Muscle layer of colon (tissue), 2 donors: ENCODE results near the gene TCERG1L.
"Not testable (repeated sequence)": the region's sequence is repeated elsewhere in the genome, so short reads cannot be mapped to it uniquely, and the experiment has no call there.

Experiments
- H3K27ac ChIP-seq: one replicate; pipeline ENCODE4 v1.7.0; 2013; ENCODE audit warnings: low read depth, mild to moderate bottlenecking, low read length, moderate library complexity
- H3K27me3 ChIP-seq, 2 donors: one replicate each; pipeline ENCODE4 v1.7.0; 2013; ENCODE audit warnings: low read length in 2 of 2, mild to moderate bottlenecking in 2 of 2; ENCODE audit not compliant: insufficient read depth in 2 of 2, control insufficient read depth in 1 of 2
- H3K36me3 ChIP-seq: one replicate; pipeline ENCODE4 v1.7.0; 2013; ENCODE audit warnings: mild to moderate bottlenecking, low read length; ENCODE audit not compliant: insufficient read depth
- H3K4me1 ChIP-seq: one replicate; pipeline ENCODE4 v1.7.0; 2013; ENCODE audit warnings: mild to moderate bottlenecking, low read length; ENCODE audit not compliant: insufficient read depth
- H3K4me3 ChIP-seq, 2 donors: one replicate each; pipeline ENCODE4 v1.7.0; 2013; ENCODE audit warnings: low read length in 2 of 2, low read depth in 1 of 2, mild to moderate bottlenecking in 1 of 2, moderate library complexity in 1 of 2
- H3K9ac ChIP-seq: one replicate; pipeline ENCODE4 v1.7.0; 2013; ENCODE audit warnings: low read length
- H3K9me3 ChIP-seq: one replicate; pipeline ENCODE4 v1.7.0; 2013; ENCODE audit warnings: mild to moderate bottlenecking, low read length
- donor health status: abdominal sarcoma.
- donor health status: Adenocarcinoma of cecum.

Gene TCERG1L

DNA sequence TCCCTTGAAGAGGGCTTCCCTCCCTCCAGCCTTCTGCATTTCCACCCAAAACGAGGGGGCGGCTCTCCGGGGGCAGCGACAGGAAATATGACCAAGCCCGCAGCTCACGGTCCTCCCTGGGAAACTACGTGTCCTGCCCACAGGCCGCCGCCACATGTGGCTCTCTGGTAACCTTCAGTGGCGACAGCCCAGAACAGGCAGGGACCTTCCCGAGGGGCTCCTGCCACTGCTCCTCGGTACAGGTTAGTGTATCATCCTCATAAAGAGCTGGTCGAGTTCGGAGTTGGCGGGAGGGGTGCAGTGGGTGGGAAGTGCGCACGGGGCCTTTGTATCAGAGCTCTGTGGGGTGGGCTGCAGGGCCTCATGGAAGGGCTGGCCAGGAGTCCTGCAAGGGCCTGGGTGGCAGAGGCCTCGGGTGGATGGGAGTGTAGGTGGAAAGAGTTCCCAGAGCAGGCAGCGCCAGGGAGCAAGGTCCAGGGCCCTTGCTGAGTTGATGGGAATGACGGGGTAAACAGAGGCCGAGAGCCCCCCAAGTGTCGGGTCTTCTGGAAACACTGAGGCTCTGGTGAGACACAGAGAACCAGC lies 66.0 kb downstream of the TCERG1L start:
- H3K9ac ChIP-seq, result no peak overlapping the region
- peaks cover 9% of the 10 kb centered on the region in 2 donors for H3K27me3 ChIP-seq
- H3K4me1 ChIP-seq, result no peaks in the 10 kb centered on the region
- H3K27ac ChIP-seq, result no peak overlapping the region
- H3K9me3 ChIP-seq, result no peaks in the 10 kb centered on the region
- no peaks in the 10 kb centered on the region for H3K36me3 ChIP-seq
- H3K4me3 ChIP-seq, result no peak overlapping the region

DNA sequence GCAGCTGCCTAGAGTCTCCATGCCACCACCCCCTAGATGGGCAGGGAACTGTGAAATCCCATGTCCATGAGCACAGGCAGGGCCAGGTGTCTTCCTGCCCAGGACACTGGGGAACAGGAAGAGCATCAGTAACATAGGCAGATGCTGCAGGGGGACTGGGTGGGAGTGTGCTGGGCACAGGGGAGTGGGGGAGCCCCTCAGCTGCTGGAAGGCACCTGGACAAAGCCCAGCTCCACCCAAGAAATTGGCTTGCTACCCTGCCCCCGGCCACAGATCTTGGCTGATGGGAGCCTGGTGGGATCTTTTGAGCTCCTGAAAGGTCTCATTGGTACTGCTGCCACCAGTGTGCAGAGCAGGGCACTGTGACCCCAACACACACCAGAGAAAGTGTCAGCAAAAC lies 66.7 kb downstream of the TCERG1L start:
- no peak overlapping the region for H3K27ac ChIP-seq
- no peaks in the 10 kb centered on the region for H3K4me1 ChIP-seq
- no peak overlapping the region for H3K4me3 ChIP-seq
- no peak overlapping the region for H3K9ac ChIP-seq
- peaks cover 2 to 3% of the 10 kb centered on the region in 2 donors for H3K27me3 ChIP-seq
- no peaks in the 10 kb centered on the region for H3K36me3 ChIP-seq
- H3K9me3 ChIP-seq, result no peaks in the 10 kb centered on the region

DNA sequence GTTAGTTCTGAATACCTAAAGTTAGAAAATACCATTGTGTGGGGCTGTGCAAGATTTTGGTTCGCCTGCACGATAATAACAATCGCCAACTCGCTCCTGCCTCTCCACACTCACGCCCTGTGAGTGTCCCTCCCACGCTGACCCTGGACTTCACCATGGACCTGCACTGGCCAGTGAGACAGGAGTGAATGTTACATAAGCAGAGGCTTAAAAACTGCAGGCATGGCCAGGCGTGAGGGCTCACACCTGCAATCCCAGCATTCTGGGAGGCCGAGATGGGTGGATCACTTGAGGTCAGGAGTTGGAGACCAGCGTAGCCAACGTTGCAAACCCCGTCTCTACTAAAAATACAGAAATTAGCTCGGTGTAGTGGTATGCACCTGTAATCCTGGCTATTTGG lies 68.4 kb downstream of the TCERG1L start:
- no peaks in the 10 kb centered on the region for H3K4me1 ChIP-seq
- no peaks in the 10 kb centered on the region for H3K36me3 ChIP-seq
- H3K27me3 ChIP-seq, result no peaks in the 10 kb centered on the region
- no peaks in the 10 kb centered on the region for H3K9me3 ChIP-seq
- no peak overlapping the region for H3K9ac ChIP-seq
- H3K4me3 ChIP-seq, result no peak overlapping the region
- H3K27ac ChIP-seq, result no peak overlapping the region

DNA sequence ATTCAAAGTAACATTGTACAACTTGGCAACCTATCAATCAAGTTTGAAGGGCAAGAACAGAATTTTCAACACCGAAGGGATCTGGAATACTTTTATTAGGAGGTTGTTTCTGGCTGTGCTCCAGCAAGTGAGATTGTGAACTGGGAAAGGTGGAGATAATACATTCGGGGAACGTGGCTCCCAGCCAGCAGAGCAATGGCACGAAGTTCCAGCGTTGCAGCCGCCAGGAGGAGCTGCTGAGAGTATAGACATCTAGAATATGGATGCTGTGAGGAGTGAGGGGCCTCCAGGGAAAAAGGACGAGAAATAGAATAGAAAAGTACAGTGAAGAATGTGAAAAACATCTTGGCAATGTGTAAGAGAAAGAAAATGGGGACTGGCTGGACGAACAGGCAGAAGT lies 69.5 kb downstream of the TCERG1L start:
- no peak overlapping the region for H3K4me3 ChIP-seq
- H3K27ac ChIP-seq, result no peak overlapping the region
- H3K9ac ChIP-seq, result no peak overlapping the region
- no peaks in the 10 kb centered on the region for H3K4me1 ChIP-seq
- H3K27me3 ChIP-seq, result no peaks in the 10 kb centered on the region
- H3K36me3 ChIP-seq, result no peaks in the 10 kb centered on the region
- no peaks in the 10 kb centered on the region for H3K9me3 ChIP-seq

DNA sequence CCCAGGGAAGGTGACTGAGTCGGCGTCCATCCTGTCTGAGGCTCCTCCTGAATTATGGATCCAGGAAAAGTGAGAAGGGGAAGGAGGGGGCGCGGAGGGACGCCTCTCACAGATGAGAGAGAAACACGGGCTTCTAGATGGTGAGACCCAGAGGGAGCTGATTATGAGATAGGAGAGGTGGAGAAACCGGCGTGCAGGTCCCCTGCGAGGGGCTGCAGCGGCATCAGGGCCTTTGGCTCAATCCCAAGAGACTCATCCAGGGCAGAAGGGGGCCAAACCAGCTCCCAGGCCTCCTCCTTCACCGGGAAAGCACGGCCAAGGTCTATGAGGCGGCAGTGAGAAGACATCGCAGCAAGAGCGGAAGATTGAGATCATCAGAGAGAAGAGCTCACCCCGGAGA lies 70.8 kb downstream of the TCERG1L start:
- no peaks in the 10 kb centered on the region for H3K9me3 ChIP-seq
- no peaks in the 10 kb centered on the region for H3K27me3 ChIP-seq
- no peak overlapping the region for H3K4me3 ChIP-seq
- no peak overlapping the region for H3K9ac ChIP-seq
- no peaks in the 10 kb centered on the region for H3K4me1 ChIP-seq
- no peaks in the 10 kb centered on the region for H3K36me3 ChIP-seq
- no peak overlapping the region for H3K27ac ChIP-seq

DNA sequence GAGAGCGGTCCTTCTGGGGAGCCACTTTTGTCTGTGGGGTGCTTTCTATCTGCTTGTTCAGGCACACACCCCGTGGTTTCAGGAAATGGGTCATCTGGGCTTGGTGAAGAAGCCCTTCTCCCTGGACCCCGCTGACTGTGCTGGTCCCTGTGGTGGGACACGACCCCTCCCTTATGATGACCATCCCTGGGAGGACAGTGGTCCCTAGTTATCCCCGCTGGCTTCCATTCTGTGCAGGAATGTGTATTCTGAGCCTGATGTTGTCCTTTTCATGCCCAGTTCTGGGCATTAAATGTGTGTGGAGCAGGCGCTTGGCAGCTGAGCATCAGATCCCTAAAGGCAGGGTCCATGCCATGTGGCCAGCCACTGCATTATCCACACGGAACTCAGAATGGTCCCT lies 71.6 kb downstream of the TCERG1L start:
- Histone ChIP-seq H3K27ac (no peak overlapping the region), H3K27me3 (no peaks in the 10 kb centered on the region), H3K4me1 (no peaks in the 10 kb centered on the region), H3K9ac (no peak overlapping the region), H3K9me3 (no peaks in the 10 kb centered on the region), H3K36me3 (no peaks in the 10 kb centered on the region), H3K4me3 (no peak overlapping the region)

DNA sequence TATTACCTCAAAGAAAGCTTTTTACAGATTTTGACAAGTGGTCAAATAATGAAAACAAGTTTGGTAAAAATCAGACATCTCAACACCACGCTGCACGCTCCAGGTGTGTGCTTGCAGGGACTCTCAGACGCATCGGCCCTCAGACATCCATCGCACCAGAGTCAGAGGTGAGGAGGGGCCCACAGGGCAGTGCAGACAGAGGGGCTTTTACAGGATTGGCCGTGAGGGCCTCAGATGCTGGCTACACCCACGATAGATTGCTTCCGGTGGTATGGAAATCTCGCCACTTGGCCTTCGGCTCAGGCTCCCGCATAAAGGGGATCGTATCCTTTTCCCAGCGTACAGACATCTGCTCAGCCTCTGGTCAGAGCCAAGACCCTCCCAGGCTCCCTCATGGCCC lies 72.1 kb downstream of the TCERG1L start:
- Histone ChIP-seq H3K36me3 (no peaks in the 10 kb centered on the region), H3K4me1 (no peaks in the 10 kb centered on the region)

DNA sequence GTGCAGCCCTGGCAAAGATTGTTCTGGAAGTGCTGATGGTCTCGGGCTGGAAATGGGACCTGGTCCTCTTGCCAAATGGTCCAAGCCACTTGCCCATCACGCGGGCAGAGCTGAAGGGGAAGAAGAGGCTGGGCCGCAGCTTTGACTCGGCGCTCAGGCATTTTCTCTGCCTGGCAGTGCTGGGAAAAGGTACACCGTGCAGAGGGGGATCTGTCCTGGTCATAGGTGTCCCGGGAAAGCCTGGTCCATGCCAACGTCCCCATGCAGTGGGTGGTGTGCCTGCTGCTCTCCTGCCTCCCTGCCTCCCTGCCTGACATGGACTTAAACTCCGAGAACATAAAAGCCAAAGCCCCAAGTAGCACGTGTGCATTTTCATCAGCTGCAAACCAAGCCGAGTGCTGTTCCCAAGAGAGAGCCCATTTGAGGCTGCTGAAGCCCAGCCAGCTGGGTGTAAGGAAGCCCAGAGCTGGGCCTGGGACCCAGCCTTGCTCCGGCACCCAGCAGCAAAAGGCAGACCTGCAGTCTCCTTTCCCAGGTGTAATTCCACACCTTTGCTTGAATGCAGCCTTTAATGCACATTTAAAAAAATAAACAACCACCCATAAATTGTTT lies 72.7 kb downstream of the TCERG1L start:
- Histone ChIP-seq H3K27ac (no peak overlapping the region), H3K9ac (no peak overlapping the region), H3K4me3 (no peak overlapping the region), H3K27me3 (no peaks in the 10 kb centered on the region), H3K4me1 (no peaks in the 10 kb centered on the region), H3K36me3 (no peaks in the 10 kb centered on the region), H3K9me3 (no peaks in the 10 kb centered on the region)

More for the DNA sequence above, 72.1 kb downstream of the TCERG1L start:
- no peak overlapping the region for H3K4me3 ChIP-seq
- H3K9me3 ChIP-seq, result no peaks in the 10 kb centered on the region
- H3K27me3 ChIP-seq, result no peaks in the 10 kb centered on the region
- no peak overlapping the region for H3K9ac ChIP-seq
- H3K27ac ChIP-seq, result no peak overlapping the region

DNA sequence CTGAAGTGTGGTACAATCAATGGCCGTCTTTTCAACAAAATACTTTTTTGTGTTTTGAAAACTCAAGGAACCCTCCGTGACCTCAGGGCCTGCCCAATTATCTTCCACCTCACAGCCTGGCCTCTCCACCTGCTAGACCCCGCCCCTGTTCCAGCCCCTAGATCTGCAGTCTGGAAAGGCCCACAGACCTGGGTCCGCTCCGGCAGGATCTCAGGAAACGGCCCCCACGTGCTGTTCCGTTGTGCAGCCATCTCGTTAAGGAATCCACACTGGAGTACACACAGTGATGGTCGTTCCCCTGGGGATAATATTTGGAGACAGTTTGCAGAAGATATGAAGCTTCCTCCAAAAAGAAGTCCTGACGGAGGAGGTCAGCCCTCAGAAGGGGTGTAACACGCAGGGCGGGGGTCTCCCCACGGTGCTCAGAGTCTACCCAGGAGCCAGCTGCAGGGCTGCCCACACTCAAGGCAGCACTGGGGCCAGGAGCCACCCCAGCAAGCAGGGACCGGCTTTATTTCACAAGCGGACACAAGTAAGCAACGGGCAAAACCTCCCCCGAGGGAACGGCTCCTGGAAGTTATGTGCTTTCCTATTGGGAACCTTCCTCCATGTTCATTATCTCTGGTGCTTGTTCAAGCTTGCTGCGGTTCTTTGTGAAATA lies 73.4 kb downstream of the TCERG1L start:
- Histone ChIP-seq H3K9ac (no peak overlapping the region), H3K4me3 (no peak overlapping the region), H3K4me1 (no peaks in the 10 kb centered on the region), H3K27me3 (no peaks in the 10 kb centered on the region), H3K27ac (no peak overlapping the region), H3K36me3 (no peaks in the 10 kb centered on the region), H3K9me3 (no peaks in the 10 kb centered on the region)

DNA sequence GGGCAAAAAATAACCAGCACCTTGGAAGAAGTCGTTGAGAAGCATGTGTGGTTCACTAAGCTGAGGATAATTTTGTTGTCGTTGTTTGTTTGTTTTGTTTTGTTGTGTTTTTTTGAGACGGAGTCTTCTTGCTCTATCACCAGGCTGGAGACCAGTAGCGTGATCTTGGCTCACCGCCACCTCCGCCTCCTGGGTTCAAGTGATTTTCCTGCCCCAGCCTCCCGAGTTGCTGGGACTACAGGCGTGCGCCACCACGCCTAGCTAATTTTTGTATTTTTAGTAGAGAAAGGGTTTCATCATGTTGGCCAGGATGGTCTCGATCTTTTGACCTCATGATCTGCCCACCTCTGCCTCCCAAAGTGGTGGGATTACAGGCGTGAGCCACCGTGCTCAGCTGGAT lies 76.9 kb downstream of the TCERG1L start:
- not testable (repeated sequence) for H3K4me1 ChIP-seq, H3K9me3 ChIP-seq, H3K27me3 ChIP-seq, H3K4me3 ChIP-seq, H3K9ac ChIP-seq, H3K27ac ChIP-seq, H3K36me3 ChIP-seq

DNA sequence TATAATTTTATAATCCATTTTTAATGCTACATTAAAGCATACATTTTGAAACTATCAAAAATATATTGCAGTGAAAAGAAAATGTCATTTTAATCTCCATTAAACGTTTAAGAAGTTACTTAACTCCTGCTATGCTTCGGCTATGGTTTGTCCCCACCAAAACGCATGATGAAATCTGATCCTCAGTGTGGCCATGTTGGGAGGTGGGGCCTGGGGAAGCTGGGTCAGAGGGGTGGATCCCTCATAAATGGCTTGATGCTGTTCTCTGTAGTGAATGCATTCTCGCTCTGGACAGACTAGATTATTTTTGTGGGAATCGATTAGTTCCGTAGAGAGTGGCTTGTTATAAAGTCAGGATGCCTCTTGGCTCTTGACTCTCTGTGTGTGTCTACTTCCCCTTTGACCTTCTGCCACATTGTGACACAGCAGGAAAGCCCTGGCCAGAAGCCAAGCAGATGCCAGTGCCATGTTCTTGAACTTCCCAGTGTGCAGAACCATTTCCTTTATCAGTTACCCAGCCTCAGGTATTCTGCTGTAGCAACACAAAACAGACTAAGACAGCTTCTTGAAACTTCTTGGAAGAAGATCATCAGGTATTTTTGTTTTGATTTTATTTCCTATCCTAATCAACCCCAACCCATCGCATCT lies 77.8 kb downstream of the TCERG1L start:
- Histone ChIP-seq H3K9ac (no peak overlapping the region), H3K9me3 (no peaks in the 10 kb centered on the region), H3K4me3 (no peak overlapping the region), H3K4me1 (no peaks in the 10 kb centered on the region), H3K36me3 (no peaks in the 10 kb centered on the region), H3K27me3 (no peaks in the 10 kb centered on the region), H3K27ac (no peak overlapping the region)
